ENCODE results near the gene STK10.

Gene STK10

DNA sequence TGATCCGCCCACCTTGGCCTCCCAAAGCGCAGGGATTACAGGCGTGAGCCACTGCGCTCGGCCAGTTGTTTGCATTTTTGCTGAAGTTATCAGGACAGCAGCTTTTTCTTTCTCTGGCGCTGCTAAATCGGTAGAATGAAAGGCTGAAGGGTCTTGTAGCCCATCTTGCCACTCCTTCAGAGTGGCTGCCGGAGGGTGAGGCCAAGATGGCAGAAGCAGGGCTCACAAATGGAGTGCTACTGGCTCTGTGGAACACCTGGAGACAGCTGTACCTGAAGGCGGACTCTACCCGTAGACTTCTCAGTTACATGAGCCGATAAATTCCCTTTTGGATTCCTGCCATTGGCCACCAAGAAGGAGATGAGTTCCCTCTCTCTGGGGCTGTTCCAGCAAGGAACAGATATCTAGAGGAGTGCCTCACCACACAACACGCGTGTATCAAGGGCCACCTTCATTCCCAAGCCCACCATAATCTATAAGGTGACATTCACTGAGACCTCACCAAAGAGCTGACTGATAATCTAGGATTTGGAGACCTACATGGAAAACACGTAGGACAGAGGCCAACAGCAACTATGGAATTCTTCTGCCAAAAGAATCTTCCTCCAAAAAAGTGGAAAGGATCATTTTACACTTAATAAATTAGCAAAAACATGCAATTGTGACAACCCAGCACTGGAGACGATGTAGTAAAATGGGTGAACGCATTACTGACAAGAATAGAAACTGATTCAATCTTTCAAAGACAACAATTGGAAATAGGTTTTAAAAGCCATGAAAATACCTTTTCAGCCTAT lies 21.8 kb downstream of the STK10 start:
- Histone ChIP-seq H3F3A (ENCODE audit: low read depth) (no peaks in the 10 kb centered on the region), H3K4me3 (ENCODE audit: low read length, poor library complexity, severe bottlenecking) (no peak overlapping the region), H2AFZ (ENCODE audit: low read length) (no peak overlapping the region), H3K9ac (ENCODE audit: low read depth, low read length, poor library complexity, severe bottlenecking) (no peak overlapping the region), H3K79me2 (ENCODE audit: insufficient read depth, low read length) (peaks cover 88% of the 10 kb centered on the region), H3K36me3 (ENCODE audit: insufficient read depth, low read length) (peaks cover 6% of the 10 kb centered on the region; the same call in 1 of the 2 replicates), H3K27me3 (ENCODE audit: insufficient read depth, low read length, poor library complexity, severe bottlenecking) (no peaks in the 10 kb centered on the region), H4K20me1 (ENCODE audit: insufficient read depth, low read length, poor library complexity, severe bottlenecking) (peaks cover 38% of the 10 kb centered on the region), H3K4me2 (ENCODE audit: low read depth, low read length, poor library complexity, severe bottlenecking) (no peak overlapping the region), H3K9me2 (replicated peaks; ENCODE audit: low read depth, low read length) (no peaks in the 10 kb centered on the region), H3K4me1 (ENCODE audit: insufficient read depth, low read length, poor library complexity, severe bottlenecking) (no peaks in the 10 kb centered on the region), H3K9me3 (ENCODE audit: insufficient read depth, low read depth, low read length) (no peaks in the 10 kb centered on the region)
- no peak for TF ChIP-seq EZH2phosphoT487 (IDR thresholded peaks at IDR 0.05; ENCODE audit: borderline replicate concordance)
- TF ChIP-seq, protein P1, sequence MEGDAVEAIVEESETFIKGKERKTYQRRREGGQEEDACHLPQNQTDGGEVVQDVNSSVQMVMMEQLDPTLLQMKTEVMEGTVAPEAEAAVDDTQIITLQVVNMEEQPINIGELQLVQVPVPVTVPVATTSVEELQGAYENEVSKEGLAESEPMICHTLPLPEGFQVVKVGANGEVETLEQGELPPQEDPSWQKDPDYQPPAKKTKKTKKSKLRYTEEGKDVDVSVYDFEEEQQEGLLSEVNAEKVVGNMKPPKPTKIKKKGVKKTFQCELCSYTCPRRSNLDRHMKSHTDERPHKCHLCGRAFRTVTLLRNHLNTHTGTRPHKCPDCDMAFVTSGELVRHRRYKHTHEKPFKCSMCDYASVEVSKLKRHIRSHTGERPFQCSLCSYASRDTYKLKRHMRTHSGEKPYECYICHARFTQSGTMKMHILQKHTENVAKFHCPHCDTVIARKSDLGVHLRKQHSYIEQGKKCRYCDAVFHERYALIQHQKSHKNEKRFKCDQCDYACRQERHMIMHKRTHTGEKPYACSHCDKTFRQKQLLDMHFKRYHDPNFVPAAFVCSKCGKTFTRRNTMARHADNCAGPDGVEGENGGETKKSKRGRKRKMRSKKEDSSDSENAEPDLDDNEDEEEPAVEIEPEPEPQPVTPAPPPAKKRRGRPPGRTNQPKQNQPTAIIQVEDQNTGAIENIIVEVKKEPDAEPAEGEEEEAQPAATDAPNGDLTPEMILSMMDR (conservative IDR thresholded peaks at IDR 0.05; ENCODE audit: low read length) = no peak

DNA sequence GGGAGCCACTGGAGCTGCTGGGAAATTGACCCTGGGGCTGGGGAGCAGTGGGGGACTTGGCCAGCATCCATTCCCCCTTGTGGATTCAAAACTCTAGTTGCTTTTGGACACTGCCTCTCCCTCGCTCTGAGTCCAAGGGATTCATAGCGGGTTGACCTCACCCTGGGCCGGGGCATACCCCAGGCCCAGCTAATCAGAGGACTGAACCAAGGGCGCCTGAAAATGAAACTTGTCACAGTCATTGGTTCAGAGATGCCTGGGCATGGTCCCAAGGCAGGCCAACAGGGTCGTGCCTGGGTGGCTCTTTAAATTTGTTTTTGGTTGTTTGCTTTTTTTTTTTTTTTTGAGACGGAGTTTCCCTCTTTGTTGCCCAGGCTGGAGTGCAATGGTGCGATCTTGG lies 22.6 kb downstream of the STK10 start:
- no peak overlapping the region for H3K9ac ChIP-seq (ENCODE audit: low read depth, low read length, poor library complexity, severe bottlenecking)
- no peaks in the 10 kb centered on the region for H3K9me2 ChIP-seq (replicated peaks; ENCODE audit: low read depth, low read length)
- H3K4me3 ChIP-seq (ENCODE audit: low read length, poor library complexity, severe bottlenecking) = no peak overlapping the region
- no peak overlapping the region for H2AFZ ChIP-seq (ENCODE audit: low read length)
- H3K4me1 ChIP-seq (ENCODE audit: insufficient read depth, low read length, poor library complexity, severe bottlenecking) = no peaks in the 10 kb centered on the region
- H4K20me1 ChIP-seq (ENCODE audit: insufficient read depth, low read length, poor library complexity, severe bottlenecking) = peaks cover 31% of the 10 kb centered on the region
- no peaks in the 10 kb centered on the region for H3F3A ChIP-seq (ENCODE audit: low read depth)
- H3K79me2 ChIP-seq (ENCODE audit: insufficient read depth, low read length) = peaks cover 87% of the 10 kb centered on the region
- H3K27me3 ChIP-seq (ENCODE audit: insufficient read depth, low read length, poor library complexity, severe bottlenecking) = no peaks in the 10 kb centered on the region
- H3K36me3 ChIP-seq (ENCODE audit: insufficient read depth, low read length) = peaks cover 6% of the 10 kb centered on the region; the same call in 1 of the 2 replicates
- TF ChIP-seq EZH2phosphoT487 (IDR thresholded peaks at IDR 0.05; ENCODE audit: borderline replicate concordance) = no peak
- TF ChIP-seq, protein P1 (conservative IDR thresholded peaks at IDR 0.05; ENCODE audit: low read length) = no peak
- no peak overlapping the region for H3K4me2 ChIP-seq (ENCODE audit: low read depth, low read length, poor library complexity, severe bottlenecking)
- H3K9me3 ChIP-seq (ENCODE audit: insufficient read depth, low read depth, low read length) = no peaks in the 10 kb centered on the region

DNA sequence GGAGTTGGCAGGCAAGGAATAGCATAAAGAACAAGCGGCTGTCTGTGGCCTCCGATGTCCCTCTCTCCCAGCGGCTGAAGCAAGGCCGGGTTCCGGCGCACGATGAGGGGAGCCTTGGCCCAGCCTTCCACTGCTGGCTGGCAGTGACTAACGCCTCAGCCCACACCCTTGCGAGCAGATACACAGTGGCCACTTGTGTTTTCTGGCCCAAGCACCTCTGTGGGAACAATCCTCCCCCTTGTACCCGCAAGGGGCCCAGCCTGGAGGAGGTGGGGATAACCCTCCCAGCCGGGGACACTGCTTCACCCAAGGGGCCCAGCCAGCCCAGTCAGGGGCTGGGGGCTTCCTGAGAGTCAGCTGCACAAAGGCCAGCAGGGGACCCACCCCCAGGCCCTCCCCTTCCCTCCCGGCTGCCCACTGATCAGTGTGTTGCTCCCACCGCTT lies 23.2 kb downstream of the STK10 start:
- H3K9ac ChIP-seq (ENCODE audit: low read depth, low read length, poor library complexity, severe bottlenecking) = no peak overlapping the region
- H3K4me3 ChIP-seq (ENCODE audit: low read length, poor library complexity, severe bottlenecking) = no peak overlapping the region
- no peaks in the 10 kb centered on the region for H3K9me3 ChIP-seq (ENCODE audit: insufficient read depth, low read depth, low read length)
- H3K4me1 ChIP-seq (ENCODE audit: insufficient read depth, low read length, poor library complexity, severe bottlenecking) = no peaks in the 10 kb centered on the region
- H3K9me2 ChIP-seq (replicated peaks; ENCODE audit: low read depth, low read length) = no peaks in the 10 kb centered on the region
- H3K4me2 ChIP-seq (ENCODE audit: low read depth, low read length, poor library complexity, severe bottlenecking) = no peak overlapping the region
- no peak overlapping the region for H2AFZ ChIP-seq (ENCODE audit: low read length)
- H3K79me2 ChIP-seq (ENCODE audit: insufficient read depth, low read length) = peaks cover 82% of the 10 kb centered on the region
- peaks cover 25% of the 10 kb centered on the region for H4K20me1 ChIP-seq (ENCODE audit: insufficient read depth, low read length, poor library complexity, severe bottlenecking)
- TF ChIP-seq EZH2phosphoT487 (IDR thresholded peaks at IDR 0.05; ENCODE audit: borderline replicate concordance) = no peak
- TF ChIP-seq, protein P1 (conservative IDR thresholded peaks at IDR 0.05; ENCODE audit: low read length) = no peak
- no peaks in the 10 kb centered on the region for H3F3A ChIP-seq (ENCODE audit: low read depth)
- peaks cover 2% of the 10 kb centered on the region; the same call in 1 of the 2 replicates for H3K36me3 ChIP-seq (ENCODE audit: insufficient read depth, low read length)
- H3K27me3 ChIP-seq (ENCODE audit: insufficient read depth, low read length, poor library complexity, severe bottlenecking) = no peaks in the 10 kb centered on the region
